IMR-90 (cell line): Measurements from ENCODE around the gene RABEP1. TPM values are rescaled to one million over a fixed set of nuclear protein-coding genes. Genes with fewer than 3 reads are reported as not detected.

Source experiments
- ATAC-seq: fragments of 200-7000 bp; cut with Tn5 transposase; 2 replicates; pipeline ENCODE4 v1.9.1; 2020; ENCODE audit warnings: low read depth, mild to moderate bottlenecking, moderate library complexity
- BruUV-seq: library from RNA; stranded (reverse); fragments of 400-500 nt; replicated peaks from 2 replicates; lab custom pipeline; 2021; lab: Mats Ljungman, UMichigan
- CTCF ChIA-PET: fragments of 300-600 bp; formaldehyde crosslinking; extraction: SDS; loops from one replicate; lab custom pipeline; 2021; ENCODE audit warnings: antibody characterized with exemption; lab: Yijun Ruan, JAX
- POLR2A ChIA-PET: fragments of 300-600 bp; sonication (Branson Sonifier 250); formaldehyde crosslinking; loops from one replicate; lab custom pipeline; 2022; ENCODE audit warnings: antibody characterized with exemption; ENCODE audit not compliant: unreplicated experiment; lab: Charles Lee
- DNase-seq: peaks from one replicate; pipeline ENCODE4 v3.0.0; 2013
- H2AFZ ChIP-seq: replicated peaks from 2 replicates; pipeline ENCODE3; 2013; ENCODE audit warnings: low read length, mild to moderate bottlenecking; ENCODE audit not compliant: poor library complexity
- H2AK5ac ChIP-seq: 2 replicates; pipeline ENCODE4 v1.6.1; 2013; ENCODE audit warnings: low read depth, low read length, inconsistent platforms
- H2AK9ac ChIP-seq: replicated peaks from 2 replicates; pipeline ENCODE3; 2013; ENCODE audit warnings: mild to moderate bottlenecking, low read depth, low read length, moderate library complexity; ENCODE audit not compliant: poor library complexity
- H2BK120ac ChIP-seq: 2 replicates; pipeline ENCODE4 v1.6.1; 2013; ENCODE audit warnings: low read depth, low read length, inconsistent platforms
- H2BK15ac ChIP-seq: 3 replicates; pipeline ENCODE4 v1.6.1; 2013; ENCODE audit warnings: low read depth, low read length, inconsistent platforms
- H2BK20ac ChIP-seq: 2 replicates; pipeline ENCODE4 v1.6.1; 2013; ENCODE audit warnings: low read depth, mild to moderate bottlenecking, inconsistent platforms, low read length, moderate library complexity
- H2BK5ac ChIP-seq: 2 replicates; pipeline ENCODE4 v1.6.1; 2013; ENCODE audit warnings: mild to moderate bottlenecking, low read depth, low read length, inconsistent platforms; ENCODE audit not compliant: poor library complexity, severe bottlenecking
- H3K14ac ChIP-seq: replicated peaks from 2 replicates; pipeline ENCODE4 v1.6.1; 2013; ENCODE audit warnings: low read depth, low read length, inconsistent platforms
- H3K18ac ChIP-seq: 2 replicates; pipeline ENCODE4 v1.6.1; 2013; ENCODE audit warnings: low read depth, low read length, control low read depth
- H3K23ac ChIP-seq: 2 replicates; pipeline ENCODE4 v1.6.1; 2013; ENCODE audit warnings: low read depth, low read length, inconsistent platforms
- H3K27ac ChIP-seq: 2 replicates; pipeline ENCODE4 v1.5.1; 2013; ENCODE audit warnings: mild to moderate bottlenecking, control low read depth, low read length; ENCODE audit not compliant: insufficient read depth
- H3K27me3 ChIP-seq: 2 replicates; pipeline ENCODE4 v1.6.1; 2013; ENCODE audit warnings: low read length; ENCODE audit not compliant: control insufficient read depth, insufficient read depth
- H3K36me3 ChIP-seq: 2 replicates; pipeline ENCODE4 v1.6.1; 2013; ENCODE audit warnings: low read length, mixed read lengths; ENCODE audit not compliant: control insufficient read depth, insufficient read depth
- H3K4ac ChIP-seq: 2 replicates; pipeline ENCODE4 v1.6.1; 2013; ENCODE audit warnings: low read depth, low read length, inconsistent platforms
- H3K4me1 ChIP-seq: 2 replicates; pipeline ENCODE4 v1.6.1; 2013; ENCODE audit warnings: low read length, mixed read lengths; ENCODE audit not compliant: control insufficient read depth, insufficient read depth
- H3K4me2 ChIP-seq: 2 replicates; pipeline ENCODE4 v1.6.1; 2013; ENCODE audit warnings: low read depth, mild to moderate bottlenecking, control low read depth, low read length, moderate library complexity
- H3K4me3 ChIP-seq: 2 replicates; pipeline ENCODE4 v1.5.1; 2013; ENCODE audit warnings: low read depth, mild to moderate bottlenecking, control low read depth, low read length, moderate library complexity; ENCODE audit not compliant: insufficient read depth
- H3K56ac ChIP-seq: 2 replicates; pipeline ENCODE4 v1.6.1; 2013; ENCODE audit warnings: low read length, inconsistent platforms; ENCODE audit not compliant: insufficient read depth; ENCODE audit errors: extremely low read depth
- H3K79me1 ChIP-seq, 2 experiments: 2 replicates each; pipeline ENCODE4 v1.6.1; 2013; ENCODE audit warnings: low read length in 2 of 2, inconsistent platforms in 1 of 2, low read depth in 1 of 2
- H3K9ac ChIP-seq: 2 replicates; pipeline ENCODE4 v1.6.1; 2013; ENCODE audit warnings: low read depth, low read length, control low read depth
- H3K9me1 ChIP-seq: 2 replicates; pipeline ENCODE4 v1.6.1; 2013; ENCODE audit warnings: low read length, inconsistent platforms; ENCODE audit not compliant: insufficient read depth
- H3K9me3 ChIP-seq: 2 replicates; pipeline ENCODE4 v1.6.1; 2013; ENCODE audit warnings: low read length; ENCODE audit not compliant: control insufficient read depth, insufficient read depth
- H4K20me1 ChIP-seq: 2 replicates; pipeline ENCODE4 v1.6.1; 2013; ENCODE audit warnings: low read length, inconsistent platforms; ENCODE audit not compliant: insufficient read depth
- H4K5ac ChIP-seq: 2 replicates; pipeline ENCODE4 v1.6.1; 2013; ENCODE audit warnings: mild to moderate bottlenecking, low read depth, low read length, control low read depth
- H4K8ac ChIP-seq, 2 experiments: 2 replicates each; pipeline ENCODE4 v1.6.1; 2013; ENCODE audit warnings: low read depth in 2 of 2, low read length in 2 of 2, control low read depth in 1 of 2, inconsistent platforms in 1 of 2
- H4K91ac ChIP-seq: 2 replicates; pipeline ENCODE4 v1.6.1; 2013; ENCODE audit warnings: low read depth, low read length, inconsistent platforms; ENCODE audit not compliant: insufficient read depth
- BHLHE40 ChIP-seq: fragments of 150-350 bp; IDR thresholded peaks from 2 replicates; pipeline ENCODE4 v1.6.1; 2016; ENCODE audit warnings: mild to moderate bottlenecking, low read depth, low read length
- CEBPB ChIP-seq: IDR thresholded peaks from 2 replicates; pipeline ENCODE4 v1.6.1; 2012; ENCODE audit warnings: low read depth, low read length, improper control_type of control experiment
- CHD1 ChIP-seq: IDR thresholded peaks from 2 replicates; pipeline ENCODE4 v1.6.1; 2012; ENCODE audit warnings: low read depth, low read length, improper control_type of control experiment
- ELK1 ChIP-seq: fragments of 150-350 bp; IDR thresholded peaks from 2 replicates; pipeline ENCODE4 v1.6.1; 2016; ENCODE audit warnings: low read depth, mild to moderate bottlenecking, low read length, moderate library complexity, borderline replicate concordance
- FOS ChIP-seq: fragments of 150-350 bp; IDR thresholded peaks from 2 replicates; pipeline ENCODE4 v1.6.1; 2016; ENCODE audit warnings: low read depth, low read length
- MAFK ChIP-seq: IDR thresholded peaks from 2 replicates; pipeline ENCODE4 v1.6.1; 2012; ENCODE audit warnings: low read depth, low read length, improper control_type of control experiment
- MAZ ChIP-seq: IDR thresholded peaks from 2 replicates; pipeline ENCODE4 v1.6.1; 2012; ENCODE audit warnings: low read depth, mild to moderate bottlenecking, low read length, improper control_type of control experiment, moderate library complexity, borderline replicate concordance
- MXI1 ChIP-seq: IDR thresholded peaks from 2 replicates; pipeline ENCODE4 v1.6.1; 2012; ENCODE audit warnings: low read depth, mild to moderate bottlenecking, low read length, moderate library complexity, borderline replicate concordance
- NFE2L2 ChIP-seq: fragments of 150-350 bp; IDR thresholded peaks from 2 replicates; pipeline ENCODE4 v1.6.1; 2016; ENCODE audit warnings: low read depth, mild to moderate bottlenecking, low read length
- POLR2A ChIP-seq: IDR thresholded peaks from 2 replicates; pipeline ENCODE4 v1.6.1; 2012; ENCODE audit warnings: mild to moderate bottlenecking, low read depth, low read length
- RAD21 ChIP-seq: IDR thresholded peaks from 2 replicates; pipeline ENCODE4 v1.6.1; 2012; ENCODE audit warnings: low read length, improper control_type of control experiment
- RCOR1 ChIP-seq: IDR thresholded peaks from 2 replicates; pipeline ENCODE4 v1.6.1; 2012; ENCODE audit warnings: mild to moderate bottlenecking, low read length, improper control_type of control experiment; ENCODE audit not compliant: insufficient replicate concordance
- RFX5 ChIP-seq: IDR thresholded peaks from 2 replicates; pipeline ENCODE4 v1.8.0; 2012; ENCODE audit warnings: low read depth, mild to moderate bottlenecking, low read length, moderate library complexity
- SMC3 ChIP-seq: fragments of 150-350 bp; IDR thresholded peaks from 2 replicates; pipeline ENCODE4 v1.6.1; 2016; ENCODE audit warnings: low read depth, mild to moderate bottlenecking, antibody characterized with exemption, low read length, moderate library complexity
- WGBS, 2 experiments: methylation state at CpG; one replicate each; pipeline versions ENCODE4 v1.1.5 to v1.1.7; 2013; ENCODE audit warnings: missing lambda C conversion rate in 2 of 2; ENCODE audit not compliant: insufficient read length in 1 of 2; ENCODE audit errors: extremely low coverage in 2 of 2; 5-methylcytosine and 5-hydroxymethylcytosine counted together
- dilution Hi-C: fragments of 300-500 bp; cut with HindIII; formaldehyde crosslinking; loops from one replicate; pipeline ENCODE4 v1.14.3; 2018; ENCODE audit warnings: low sequenced_read_pairs; ENCODE audit not compliant: unreplicated experiment
- in situ Hi-C: fragments of 300-500 bp; cut with MboI; formaldehyde crosslinking; loops from 3 replicates; pipeline ENCODE4 v1.14.3; 2019; ENCODE audit warnings: low sequenced_read_pairs, inconsistent platforms, mixed read lengths
- intact Hi-C: fragments of 100-400 bp; cut with micrococcal nuclease; formaldehyde crosslinking; loops from 2 replicates; pipeline ENCODE4 v1.10.0; 2022
- polyA plus RNA-seq, 3 experiments: library from polyadenylated mRNA; depleted of rRNA; stranded (reverse); fragments of >200 nt; gene quantifications; 2 replicates each; pipeline ENCODE4 v1.2.3, GENCODE V29; 2012; ENCODE audit warnings: low replicate concordance in 1 of 3
- total RNA-seq: library from RNA; depleted of rRNA; stranded (reverse); fragments of >200 nt; gene quantifications from 2 replicates; pipeline ENCODE4 v1.2.3, GENCODE V29; 2012
- TF ChIP-seq, protein P1 (sequence below): fragments of 150-350 bp; IDR thresholded peaks from 2 replicates; pipeline ENCODE4 v1.6.1; 2017; ENCODE audit warnings: mild to moderate bottlenecking, antibody characterized with exemption, low read length, low read depth
- TF ChIP-seq, protein P2 (sequence below): conservative IDR thresholded peaks from 2 replicates; pipeline ENCODE4 v1.5.1; 2012; ENCODE audit warnings: mild to moderate bottlenecking, low read depth, low read length, improper control_type of control experiment

RABEP1 gene
- total and polyA plus RNA-seq, 2 of the 4 experiments (the other 2 are of a cell fraction): 15.3 to 38.2 TPM

- peaks cover 7% of the 10 kb centered on the region for H3K36me3 ChIP-seq
- no peak overlapping the region for H3K4ac ChIP-seq
- no peak overlapping the region for H3K56ac ChIP-seq
- H3K23ac ChIP-seq: no peak overlapping the region
- no peak overlapping the region for H2BK15ac ChIP-seq
- CTCF ChIA-PET: interaction anchor here (0.7 to 1.2 kb wide), 3 partner anchors 27 to 221 kb away, joined by 3 to 6 read pairs (median 4); no protein-coding TSS in a partner anchor
- no peak overlapping the region; the same call in 1 of the 2 replicates for H3K4me2 ChIP-seq
- no peak overlapping the region for H2AK9ac ChIP-seq
- no peaks in the 10 kb centered on the region for H3K9me3 ChIP-seq
- ATAC-seq (no peak; the same call in 1 of the 2 replicates), DNase-seq (peak; percentile 59)
- H2AFZ ChIP-seq: no peak overlapping the region
- no peak overlapping the region for H2BK120ac ChIP-seq
- H3K9me1 ChIP-seq: peaks cover 6% of the 10 kb centered on the region
- in situ Hi-C loops: no loop called here
- H3K79me1 ChIP-seq: peaks cover 17 to 32% of the 10 kb centered on the region in 2 experiments
- no peaks in the 10 kb centered on the region for H3K27me3 ChIP-seq
- H2AK5ac ChIP-seq: no peak overlapping the region
- peaks cover 3% of the 10 kb centered on the region for H3K4me1 ChIP-seq
- no peak overlapping the region for H3K18ac ChIP-seq
- H2BK20ac ChIP-seq: no peak overlapping the region
- H4K5ac ChIP-seq: no peak overlapping the region
- no TSS peak for BruUV-seq
- TF ChIP-seq FOS: no peak
- no peak for TF ChIP-seq POLR2A
- no peak for TF ChIP-seq MAFK
- no peak for TF ChIP-seq CEBPB
- TF ChIP-seq, protein P1, sequence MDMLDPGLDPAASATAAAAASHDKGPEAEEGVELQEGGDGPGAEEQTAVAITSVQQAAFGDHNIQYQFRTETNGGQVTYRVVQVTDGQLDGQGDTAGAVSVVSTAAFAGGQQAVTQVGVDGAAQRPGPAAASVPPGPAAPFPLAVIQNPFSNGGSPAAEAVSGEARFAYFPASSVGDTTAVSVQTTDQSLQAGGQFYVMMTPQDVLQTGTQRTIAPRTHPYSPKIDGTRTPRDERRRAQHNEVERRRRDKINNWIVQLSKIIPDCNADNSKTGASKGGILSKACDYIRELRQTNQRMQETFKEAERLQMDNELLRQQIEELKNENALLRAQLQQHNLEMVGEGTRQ: no peak
- TF ChIP-seq NFE2L2: no peak
- TF ChIP-seq SMC3: no peak
- no peak for TF ChIP-seq RAD21
- no peak for TF ChIP-seq MXI1
- no peak for TF ChIP-seq BHLHE40
- no peak for TF ChIP-seq MAZ
- TF ChIP-seq RCOR1: no peak
- TF ChIP-seq CHD1: no peak
- TF ChIP-seq ELK1: no peak
- TF ChIP-seq, protein P2, sequence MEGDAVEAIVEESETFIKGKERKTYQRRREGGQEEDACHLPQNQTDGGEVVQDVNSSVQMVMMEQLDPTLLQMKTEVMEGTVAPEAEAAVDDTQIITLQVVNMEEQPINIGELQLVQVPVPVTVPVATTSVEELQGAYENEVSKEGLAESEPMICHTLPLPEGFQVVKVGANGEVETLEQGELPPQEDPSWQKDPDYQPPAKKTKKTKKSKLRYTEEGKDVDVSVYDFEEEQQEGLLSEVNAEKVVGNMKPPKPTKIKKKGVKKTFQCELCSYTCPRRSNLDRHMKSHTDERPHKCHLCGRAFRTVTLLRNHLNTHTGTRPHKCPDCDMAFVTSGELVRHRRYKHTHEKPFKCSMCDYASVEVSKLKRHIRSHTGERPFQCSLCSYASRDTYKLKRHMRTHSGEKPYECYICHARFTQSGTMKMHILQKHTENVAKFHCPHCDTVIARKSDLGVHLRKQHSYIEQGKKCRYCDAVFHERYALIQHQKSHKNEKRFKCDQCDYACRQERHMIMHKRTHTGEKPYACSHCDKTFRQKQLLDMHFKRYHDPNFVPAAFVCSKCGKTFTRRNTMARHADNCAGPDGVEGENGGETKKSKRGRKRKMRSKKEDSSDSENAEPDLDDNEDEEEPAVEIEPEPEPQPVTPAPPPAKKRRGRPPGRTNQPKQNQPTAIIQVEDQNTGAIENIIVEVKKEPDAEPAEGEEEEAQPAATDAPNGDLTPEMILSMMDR: no peak
- no peak for TF ChIP-seq RFX5
- H4K91ac ChIP-seq: no peak overlapping the region
- POLR2A ChIA-PET: no interaction called here
- intact Hi-C loops: no loop called here
- no peak overlapping the region for H4K8ac ChIP-seq
- H3K27ac ChIP-seq: no peak overlapping the region
- H4K20me1 ChIP-seq: peaks cover 10% of the 10 kb centered on the region; the same call in 1 of the 2 replicates
- H3K9ac ChIP-seq: no peak overlapping the region
- dilution Hi-C loops: no loop called here
- no peak overlapping the region for H3K4me3 ChIP-seq
- no peak overlapping the region for H2BK5ac ChIP-seq
- no CpG with 5 or more reads among the region's 4 CpGs for WGBS, 2 experiments
- no peak overlapping the region for H3K14ac ChIP-seq
Observed at GRCh38 chr17:5331506-5331905, 49.4 kb downstream of the RABEP1 start.
